ENCODE results near the gene AP2M1. TPM values are rescaled to one million over a fixed set of nuclear protein-coding genes. Genes with fewer than 3 reads are reported as not detected.
"Not testable (repeated sequence)": the region's sequence is repeated elsewhere in the genome, so short reads cannot be mapped to it uniquely, and the experiment has no call there.

Gene AP2M1
- polyA plus RNA-seq, 1 of the 3 experiments (the other 2 are of a cell fraction) = 759 TPM

GRCh38 chr3:184160456-184160855, 14.2 kb upstream of the AP2M1 start:
- no peak overlapping the region for H3K4me3 ChIP-seq (ENCODE audit: low read depth in 2 of 2, low read length in 1 of 2)
- DNase-seq = no peak
- H3K9me2 ChIP-seq = no peaks in the 10 kb centered on the region
- H2AFZ ChIP-seq (ENCODE audit: low read depth) = no peak overlapping the region
- 0 out of 2 replicates have a peak overlapping the region, but pooled peaks have one; percentile 19 for H3K4me2 ChIP-seq
- TF ChIP-seq REST (IDR thresholded peaks at IDR 0.05; ENCODE audit: low read depth, low read length) (no peak), PBX3 (IDR thresholded peaks at IDR 0.05) (no peak), USF1 (IDR thresholded peaks at IDR 0.05; ENCODE audit: borderline replicate concordance, low read depth) (no peak), FOXM1 (IDR thresholded peaks at IDR 0.05; ENCODE audit: low read depth) (no peak), TEAD4 (IDR thresholded peaks at IDR 0.05; ENCODE audit: borderline replicate concordance, insufficient read depth) (no peak), CTCF (IDR thresholded peaks at IDR 0.05) (no peak)
- no peak overlapping the region for H3K27ac ChIP-seq (ENCODE audit: low read depth in 2 of 2, low read length in 1 of 2)
- POLR2A ChIA-PET = no interaction called here
- WGBS (ENCODE audit: low lambda C conversion rate) = 86% methylated on average over 2 of the region's 2 CpGs
- peaks cover 83% of the 10 kb centered on the region for H4K20me1 ChIP-seq (ENCODE audit: insufficient read depth)
- peaks cover 9% of the 10 kb centered on the region for H3F3A ChIP-seq (replicated peaks; ENCODE audit: insufficient read depth)
- peaks cover 13% of the 10 kb centered on the region in 2 experiments; a peak in 3 of 4 replicates for H3K4me1 ChIP-seq (ENCODE audit: control insufficient read depth in 1 of 2, insufficient read depth in 2 of 2, low read depth in 1 of 2, low read length in 1 of 2)
- H3K27me3 ChIP-seq (ENCODE audit: insufficient read depth) = no peaks in the 10 kb centered on the region
- H3K9ac ChIP-seq = no peak overlapping the region
- peaks cover 92% of the 10 kb centered on the region for H3K79me2 ChIP-seq (ENCODE audit: insufficient read depth)
- no peaks in the 10 kb centered on the region for H3K9me3 ChIP-seq
- CTCF ChIA-PET = interaction anchor here (1.0 kb wide), 1 partner anchor 12 kb away, joined by 7 read pairs; no protein-coding TSS in a partner anchor
- peaks cover 24% of the 10 kb centered on the region in 2 experiments for H3K36me3 ChIP-seq (replicated peaks in 1 of 2; ENCODE audit: control insufficient read depth in 1 of 2, insufficient read depth in 2 of 2, low read length in 1 of 2)

- H3K4me2 ChIP-seq; H3K9ac ChIP-seq; H3K9me2 ChIP-seq; POLR2A ChIA-PET; DNase-seq; H3F3A ChIP-seq (replicated peaks; ENCODE audit: insufficient read depth); CTCF ChIA-PET; H3K9me3 ChIP-seq; H2AFZ ChIP-seq (ENCODE audit: low read depth); H3K27ac ChIP-seq (ENCODE audit: low read depth in 2 of 2, low read length in 1 of 2); H3K27me3 ChIP-seq (ENCODE audit: insufficient read depth); H3K4me3 ChIP-seq (ENCODE audit: low read depth in 2 of 2, low read length in 1 of 2): not testable (repeated sequence)
- peaks cover 7 to 11% of the 10 kb centered on the region in 2 experiments; a peak in 3 of 4 replicates for H3K4me1 ChIP-seq (ENCODE audit: control insufficient read depth in 1 of 2, insufficient read depth in 2 of 2, low read depth in 1 of 2, low read length in 1 of 2)
- H3K79me2 ChIP-seq (ENCODE audit: insufficient read depth) = peaks cover 70% of the 10 kb centered on the region
- peaks cover 38 to 45% of the 10 kb centered on the region in 2 experiments for H3K36me3 ChIP-seq (replicated peaks in 1 of 2; ENCODE audit: control insufficient read depth in 1 of 2, insufficient read depth in 2 of 2, low read length in 1 of 2)
- 80% methylated on average over 8 of the region's 8 CpGs for WGBS (ENCODE audit: low lambda C conversion rate)
- H4K20me1 ChIP-seq (ENCODE audit: insufficient read depth) = peaks cover 74% of the 10 kb centered on the region
Observed at GRCh38 chr3:184162571-184163070, 12.0 kb upstream of the AP2M1 start.

All from SK-N-SH (cell line).